Posterior cingulate gyrus (tissue), 11 donors: ENCODE measurements around the gene TGFBI.

Experiments used
- DNase-seq, 10 donors: peaks; one replicate each; pipeline versions ENCODE4 v3.0.0 to v3.0.0-alpha.2; 2020 to 2021; ENCODE audit warnings: mixed read lengths in 3 of 10
- intact Hi-C: fragments of 100-400 bp; cut with DNase I; formaldehyde crosslinking; loops from one replicate; pipeline ENCODE4 v1.15.1; 2023

Gene TGFBI

GRCh38 chr5:136000932-136001331 lies 27.9 kb upstream of the TGFBI start:
- DNase-seq = no peak
- intact Hi-C loops = no loop called here

- DNase-seq = no peak
- intact Hi-C loops = no loop called here
Observed at GRCh38 chr5:136001466-136001981, 27.3 kb upstream of the TGFBI start.

GRCh38 chr5:136004436-136004835 lies 24.4 kb upstream of the TGFBI start:
- no peak for DNase-seq
- intact Hi-C loops = no loop called here

GRCh38 chr5:136005476-136005875 lies 23.3 kb upstream of the TGFBI start:
- no peak for DNase-seq
- intact Hi-C loops = no loop called here

- DNase-seq = no peak
- intact Hi-C loops = no loop called here
Observed at GRCh38 chr5:136006164-136006563, 22.6 kb upstream of the TGFBI start.

- intact Hi-C loops = no loop called here
Observed at GRCh38 chr5:136006761-136007251, 22.0 kb upstream of the TGFBI start.

GRCh38 chr5:136007271-136007670 lies 21.5 kb upstream of the TGFBI start:
- no peak for DNase-seq
- intact Hi-C loops = no loop called here

More at GRCh38 chr5:136006761-136007251, 22.0 kb upstream of the TGFBI start:
- no peak for DNase-seq

- intact Hi-C loops = no loop called here
- DNase-seq = no peak
Observed at GRCh38 chr5:136011414-136012001, 17.3 kb upstream of the TGFBI start.

GRCh38 chr5:136012041-136012804 lies 16.6 kb upstream of the TGFBI start:
- no peak for DNase-seq
- intact Hi-C loops = no loop called here

- intact Hi-C loops = no loop called here
- no peak for DNase-seq
Observed at GRCh38 chr5:136013559-136013958, 15.2 kb upstream of the TGFBI start.

- DNase-seq = no peak
- intact Hi-C loops = no loop called here
Observed at GRCh38 chr5:136014049-136015002, 14.5 kb upstream of the TGFBI start.

GRCh38 chr5:136015003-136015375 lies 13.8 kb upstream of the TGFBI start:
- intact Hi-C loops = no loop called here

GRCh38 chr5:136015966-136016650 lies 12.7 kb upstream of the TGFBI start:
- intact Hi-C loops = no loop called here
- no peak for DNase-seq

More at GRCh38 chr5:136015003-136015375, 13.8 kb upstream of the TGFBI start:
- DNase-seq = no peak

GRCh38 chr5:136016945-136017530 lies 11.8 kb upstream of the TGFBI start:
- DNase-seq = peak in 7 of 10 donors; percentile 31 to 87 (median 63)
- intact Hi-C loops = no loop called here

GRCh38 chr5:136018814-136019783 lies 9.7 kb upstream of the TGFBI start:
- DNase-seq = no peak
- intact Hi-C loops = no loop called here

- DNase-seq = no peak
- intact Hi-C loops = no loop called here
Observed at GRCh38 chr5:136020001-136020382, 8.8 kb upstream of the TGFBI start.

- DNase-seq = no peak
- intact Hi-C loops = no loop called here
Observed at GRCh38 chr5:136020383-136021015, 8.3 kb upstream of the TGFBI start.

- intact Hi-C loops = no loop called here
- DNase-seq = no peak
Observed at GRCh38 chr5:136021016-136021405, 7.8 kb upstream of the TGFBI start.
